ENCODE data around the gene NOLC1. TPM values are rescaled to one million over a fixed set of nuclear protein-coding genes. Genes with fewer than 3 reads are reported as not detected.
A peak's percentile ranks its signal among the peaks of the same experiment; 100 is the strongest.

Gene NOLC1
- total and polyA plus RNA-seq, 2 of the 4 experiments (the other 2 are of a cell fraction): 43.2 to 55.3 TPM

- TF ChIP-seq CTCF (conservative IDR thresholded peaks at IDR 0.05; ENCODE audit: low read depth, low read length) (peak; percentile 80), RAD21 (IDR thresholded peaks at IDR 0.05; ENCODE audit: low read length) (peak; percentile 55), CEBPB (IDR thresholded peaks at IDR 0.05; ENCODE audit: low read depth, low read length) (peak; percentile 25; the same call in 1 of the 2 replicates)
Measured at GRCh38 chr10:102132563-102133372, 19.4 kb upstream of the NOLC1 start, which contains the start of gene PPRC1 (continued).

All from IMR-90 (cell line).